ENCODE results near the gene THAP12.

- TF ChIP-seq EZH2 (IDR thresholded peaks at IDR 0.05; ENCODE audit: low read length, unreplicated experiment) = no peak
- TF ChIP-seq, protein P1, sequence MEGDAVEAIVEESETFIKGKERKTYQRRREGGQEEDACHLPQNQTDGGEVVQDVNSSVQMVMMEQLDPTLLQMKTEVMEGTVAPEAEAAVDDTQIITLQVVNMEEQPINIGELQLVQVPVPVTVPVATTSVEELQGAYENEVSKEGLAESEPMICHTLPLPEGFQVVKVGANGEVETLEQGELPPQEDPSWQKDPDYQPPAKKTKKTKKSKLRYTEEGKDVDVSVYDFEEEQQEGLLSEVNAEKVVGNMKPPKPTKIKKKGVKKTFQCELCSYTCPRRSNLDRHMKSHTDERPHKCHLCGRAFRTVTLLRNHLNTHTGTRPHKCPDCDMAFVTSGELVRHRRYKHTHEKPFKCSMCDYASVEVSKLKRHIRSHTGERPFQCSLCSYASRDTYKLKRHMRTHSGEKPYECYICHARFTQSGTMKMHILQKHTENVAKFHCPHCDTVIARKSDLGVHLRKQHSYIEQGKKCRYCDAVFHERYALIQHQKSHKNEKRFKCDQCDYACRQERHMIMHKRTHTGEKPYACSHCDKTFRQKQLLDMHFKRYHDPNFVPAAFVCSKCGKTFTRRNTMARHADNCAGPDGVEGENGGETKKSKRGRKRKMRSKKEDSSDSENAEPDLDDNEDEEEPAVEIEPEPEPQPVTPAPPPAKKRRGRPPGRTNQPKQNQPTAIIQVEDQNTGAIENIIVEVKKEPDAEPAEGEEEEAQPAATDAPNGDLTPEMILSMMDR (conservative IDR thresholded peaks at IDR 0.05; ENCODE audit: low read depth, low read length) = no peak
- TF ChIP-seq EZH2phosphoT487 (IDR thresholded peaks at IDR 0.05; ENCODE audit: borderline replicate concordance, low read length) = no peak
Measured at GRCh38 chr11:76400967-76401366, 20.0 kb upstream of the THAP12 start.
